HCT116 (cell line): ENCODE measurements around the gene GAL3ST3. TPM values are rescaled to one million over a fixed set of nuclear protein-coding genes. Genes with fewer than 3 reads are reported as not detected.

Experiments used
- ATAC-seq: fragments of 200-7000 bp; cut with Tn5 transposase; 2 replicates; pipeline ENCODE4 v1.9.1; 2020; ENCODE audit warnings: mild to moderate bottlenecking, moderate library complexity
- BruUV-seq: library from RNA; stranded (reverse); fragments of 400-500 nt; replicated peaks from 2 replicates; lab custom pipeline; 2021; lab: Mats Ljungman, UMichigan
- CTCF ChIA-PET: fragments of 300-600 bp; sonication (Branson Sonifier 250); formaldehyde crosslinking; loops from one replicate; lab custom pipeline; 2021; ENCODE audit warnings: antibody characterized with exemption; lab: Charles Lee
- POLR2A ChIA-PET: fragments of 300-600, 350-600 bp; sonication (Branson Sonifier 250); formaldehyde crosslinking; loops from one replicate; lab custom pipeline; 2021; ENCODE audit warnings: antibody characterized with exemption; lab: Charles Lee
- RAD21 ChIA-PET, 2 experiments: fragments of 300-600 bp; sonication (Branson Sonifier 250); formaldehyde crosslinking; loops; one replicate each; lab custom pipeline; 2023; ENCODE audit warnings: low total read pairs in 2 of 2; ENCODE audit not compliant: uncharacterized antibody in 2 of 2, unreplicated experiment in 2 of 2, low non-redundant PET in 1 of 2; lab: Charles Lee
- DNase-seq: peaks from one replicate; pipeline ENCODE4 v3.0.0-alpha.2; 2010; ENCODE audit warnings: low read depth, low spot score
- H2AFZ ChIP-seq: fragments of 200-600 bp; shearing (Covaris generic), sonication (generic); 2 replicates; pipeline ENCODE4 v1.6.1; 2017; ENCODE audit warnings: low read depth, mixed run types, mixed read lengths, antibody characterized with exemption, low read length; ENCODE audit not compliant: poor library complexity, severe bottlenecking
- H3K27ac ChIP-seq: 2 replicates; pipeline ENCODE4 v1.5.1; 2012; ENCODE audit warnings: low read depth, low read length
- H3K27me3 ChIP-seq: fragments of 200-600 bp; sonication (generic); 2 replicates; pipeline ENCODE4 v1.6.1; 2016; ENCODE audit warnings: mixed run types, low read length, mixed read lengths; ENCODE audit not compliant: insufficient read depth
- H3K36me3 ChIP-seq, 2 experiments: fragments of 200-500 bp in 1 of 2; fragments of 200-600 bp in 1 of 2; sonication (Bioruptor generic) in 1 of 2; sonication (generic) in 1 of 2; 2 replicates each; pipeline versions ENCODE4 v1.5.1 to v1.6.1; 2014 to 2016; ENCODE audit warnings: low read length in 2 of 2, inconsistent platforms in 1 of 2, mixed read lengths in 1 of 2, mixed run types in 1 of 2; ENCODE audit not compliant: insufficient read depth in 2 of 2, control insufficient read depth in 1 of 2
- H3K4me1 ChIP-seq, 2 experiments: fragments of 200-600 bp in 1 of 2; sonication (generic) in 1 of 2; 2 replicates each; pipeline versions ENCODE4 v1.5.1 to v1.6.1; 2012 to 2017; ENCODE audit warnings: low read length in 2 of 2, inconsistent platforms in 1 of 2, mild to moderate bottlenecking in 1 of 2, mixed read lengths in 1 of 2, mixed run types in 1 of 2, moderate library complexity in 1 of 2; ENCODE audit not compliant: insufficient read depth in 2 of 2, control insufficient read depth in 1 of 2
- H3K4me2 ChIP-seq: fragments of 200-600 bp; sonication (generic); 2 replicates; pipeline ENCODE4 v1.6.1; 2017; ENCODE audit warnings: mixed run types, low read length, mixed read lengths
- H3K4me3 ChIP-seq, 2 experiments: fragments of 200-600 bp in 1 of 2; sonication (generic) in 1 of 2; replicated peaks in 1 of 2; 2 replicates each; pipeline ENCODE4 v1.5.1; 2011 to 2016; ENCODE audit warnings: low read length in 2 of 2, control low read depth in 1 of 2, low read depth in 1 of 2, mild to moderate bottlenecking in 1 of 2, mixed read lengths in 1 of 2, mixed run types in 1 of 2
- H3K79me2 ChIP-seq: fragments of 200-600 bp; sonication (generic); 2 replicates; pipeline ENCODE4 v1.6.1; 2017; ENCODE audit warnings: mild to moderate bottlenecking, mixed run types, low read length, moderate library complexity, mixed read lengths; ENCODE audit not compliant: insufficient read depth
- H3K9ac ChIP-seq: fragments of 200-600 bp; sonication (generic); 2 replicates; pipeline ENCODE4 v1.6.1; 2016; ENCODE audit warnings: low read length, mixed read lengths
- H3K9me2 ChIP-seq: fragments of 200-600 bp; sonication (generic), shearing (Covaris generic); 2 replicates; pipeline ENCODE4 v1.6.1; 2017; ENCODE audit warnings: mixed run types, mild to moderate bottlenecking, moderate library complexity; ENCODE audit not compliant: insufficient read depth
- H3K9me3 ChIP-seq, 2 experiments: fragments of 200-500 bp in 1 of 2; fragments of 200-600 bp in 1 of 2; sonication (Bioruptor generic) in 1 of 2; sonication (generic) in 1 of 2; 2 replicates each; pipeline ENCODE4 v1.6.1; 2014 to 2017; ENCODE audit warnings: low read length in 2 of 2, mixed read lengths in 2 of 2, inconsistent platforms in 1 of 2, low read depth in 1 of 2, mild to moderate bottlenecking in 1 of 2, mixed run types in 1 of 2, moderate library complexity in 1 of 2; ENCODE audit not compliant: control insufficient read depth in 1 of 2, insufficient read depth in 1 of 2
- H4K20me1 ChIP-seq: fragments of 200-600 bp; sonication (generic), shearing (Covaris generic); 2 replicates; pipeline ENCODE4 v1.6.1; 2017; ENCODE audit warnings: mixed run types, mild to moderate bottlenecking, moderate library complexity; ENCODE audit not compliant: insufficient read depth
- CBX3 ChIP-seq: IDR thresholded peaks from 2 replicates; pipeline ENCODE4 v1.6.1; 2012; ENCODE audit warnings: low read depth
- EZH2 ChIP-seq: fragments of 200-600 bp; sonication (generic); IDR thresholded peaks from 2 replicates; pipeline ENCODE4 v1.6.1; 2017; ENCODE audit warnings: antibody characterized with exemption, mixed run types
- EZH2phosphoT487 ChIP-seq: fragments of 200-600 bp; IDR thresholded peaks from 2 replicates; pipeline ENCODE4 v1.6.1; 2018; ENCODE audit warnings: antibody characterized with exemption, borderline replicate concordance
- FOSL1 ChIP-seq: IDR thresholded peaks from 2 replicates; pipeline ENCODE4 v1.6.1; 2012; ENCODE audit warnings: low read depth
- RAD21 ChIP-seq: IDR thresholded peaks from 2 replicates; pipeline ENCODE4 v1.6.1; 2012; ENCODE audit warnings: low read depth, mild to moderate bottlenecking
- REST ChIP-seq: IDR thresholded peaks from 2 replicates; pipeline ENCODE4 v1.6.1; 2012; ENCODE audit warnings: low read depth
- SP1 ChIP-seq: IDR thresholded peaks from 2 replicates; pipeline ENCODE4 v1.6.1; 2012; ENCODE audit warnings: low read depth
- SRF ChIP-seq: IDR thresholded peaks from 2 replicates; pipeline ENCODE4 v1.6.1; 2012; ENCODE audit warnings: low read depth
- TCF7L2 ChIP-seq: IDR thresholded peaks from 2 replicates; pipeline ENCODE4 v1.7.0; 2011; ENCODE audit warnings: borderline replicate concordance, inconsistent platforms; ENCODE audit not compliant: insufficient read depth, insufficient read length; ENCODE audit errors: extremely low read depth
- YY1 ChIP-seq: IDR thresholded peaks from 2 replicates; pipeline ENCODE4 v1.6.1; 2011; ENCODE audit warnings: low read length, low read depth, moderate library complexity, mild to moderate bottlenecking; ENCODE audit not compliant: insufficient replicate concordance; ENCODE audit errors: extremely low read depth
- ZNF274 ChIP-seq: fragments of 200-500 bp; sonication (Bioruptor generic); IDR thresholded peaks from 2 replicates; pipeline ENCODE4 v1.6.1; 2014; ENCODE audit warnings: mild to moderate bottlenecking, low read depth, low read length, inconsistent platforms
- intact Hi-C: fragments of 100-400 bp; cut with micrococcal nuclease; formaldehyde crosslinking; loops from 2 replicates; pipeline ENCODE4 v1.10.0; 2022
- total RNA-seq: library from RNA; stranded (reverse); gene quantifications from one replicate; pipeline ENCODE4 v1.2.1, GENCODE V29; 2021; ENCODE audit not compliant: unreplicated experiment

The GAL3ST3 gene
- total RNA-seq, 1 experiment from 2014 or later: not detected

- Histone ChIP-seq H3K27ac (no peak overlapping the region), H3K4me2 (no peak overlapping the region), H3K9me3 (no peaks in the 10 kb centered on the region), H3K79me2 (peaks cover 36% of the 10 kb centered on the region), H3K9me2 (no peaks in the 10 kb centered on the region), H3K36me3 (no peaks in the 10 kb centered on the region), H3K27me3 (no peaks in the 10 kb centered on the region), H3K4me3 (no peak overlapping the region), H3K4me1 (peaks cover 46% of the 10 kb centered on the region in 2 experiments), H3K9ac (no peak overlapping the region), H4K20me1 (no peaks in the 10 kb centered on the region), H2AFZ (no peak overlapping the region)
- TF ChIP-seq TCF7L2 (no peak), EZH2phosphoT487 (no peak), EZH2 (no peak), ZNF274 (no peak), SRF (no peak), CBX3 (no peak), SP1 (no peak), YY1 (no peak), FOSL1 (no peak), RAD21 (no peak), REST (no peak)
- no peak for ATAC-seq
- ChIA-PET RAD21 (no interaction called here), POLR2A (no interaction called here), CTCF (no interaction called here)
- no TSS peak for BruUV-seq
- intact Hi-C loops: no loop called here
- DNase-seq: no peak
Observed at GRCh38 chr11:66082946-66083698, 34.2 kb upstream of the GAL3ST3 start.
